Activated CD8-positive, alpha-beta T cell treated with anti-CD3 and anti-CD28 coated beads for 36 hours (primary cell): Measurements from ENCODE around the gene PLOD3. TPM values are rescaled to one million over a fixed set of nuclear protein-coding genes. Genes with fewer than 3 reads are reported as not detected.

Experiments used
- ATAC-seq: fragments of 200-7000 bp; cut with Tn5 transposase; one replicate; pipeline ENCODE4 v1.10.0; 2021; ENCODE audit warnings: mild to moderate bottlenecking, moderate library complexity
- CTCF ChIA-PET: fragments of 350-600 bp; sonication (Branson Sonifier 250); formaldehyde crosslinking; loops from one replicate; lab custom pipeline; 2021; ENCODE audit warnings: antibody characterized with exemption; lab: Charles Lee
- POLR2A ChIA-PET: fragments of 350-600 bp; sonication (Branson Sonifier 250); formaldehyde crosslinking; loops from one replicate; lab custom pipeline; 2021; ENCODE audit warnings: antibody characterized with exemption; lab: Charles Lee
- DNase-seq: peaks from one replicate; pipeline ENCODE4 v3.0.0-alpha.2; 2020
- H3K27ac Mint-ChIP-seq: one replicate; pipeline ENCODE4 v1.8.0; 2021; ENCODE audit warnings: mild to moderate bottlenecking, mixed read lengths
- H3K27me3 Mint-ChIP-seq: one replicate; pipeline ENCODE4 v1.8.0; 2021; ENCODE audit warnings: mixed read lengths
- H3K36me3 Mint-ChIP-seq: one replicate; pipeline ENCODE4 v1.8.0; 2021; ENCODE audit warnings: low read depth, mixed read lengths
- H3K4me1 Mint-ChIP-seq: one replicate; pipeline ENCODE4 v1.8.0; 2021; ENCODE audit warnings: low read depth, mixed read lengths
- H3K4me3 Mint-ChIP-seq: one replicate; pipeline ENCODE4 v1.8.0; 2021; ENCODE audit warnings: mild to moderate bottlenecking, moderate library complexity, mixed read lengths
- H3K9me3 Mint-ChIP-seq: one replicate; pipeline ENCODE4 v1.8.0; 2021; ENCODE audit warnings: mixed read lengths
- CTCF ChIP-seq: fragments of 200-600 bp; IDR thresholded peaks from one replicate; pipeline ENCODE4 v1.8.0; 2022; ENCODE audit warnings: antibody characterized with exemption, mild to moderate bottlenecking
- intact Hi-C: fragments of 100-400 bp; cut with micrococcal nuclease; formaldehyde crosslinking; loops from one replicate; pipeline ENCODE4 v1.10.0; 2022
- total RNA-seq, 2 experiments: library from RNA; stranded (reverse); gene quantifications; one replicate each; pipeline ENCODE4 v1.2.3, GENCODE V29; 2021

PLOD3 gene
- total RNA-seq, 2 experiments from 2014 or later, result 20.4 to 24.4 TPM

DNA sequence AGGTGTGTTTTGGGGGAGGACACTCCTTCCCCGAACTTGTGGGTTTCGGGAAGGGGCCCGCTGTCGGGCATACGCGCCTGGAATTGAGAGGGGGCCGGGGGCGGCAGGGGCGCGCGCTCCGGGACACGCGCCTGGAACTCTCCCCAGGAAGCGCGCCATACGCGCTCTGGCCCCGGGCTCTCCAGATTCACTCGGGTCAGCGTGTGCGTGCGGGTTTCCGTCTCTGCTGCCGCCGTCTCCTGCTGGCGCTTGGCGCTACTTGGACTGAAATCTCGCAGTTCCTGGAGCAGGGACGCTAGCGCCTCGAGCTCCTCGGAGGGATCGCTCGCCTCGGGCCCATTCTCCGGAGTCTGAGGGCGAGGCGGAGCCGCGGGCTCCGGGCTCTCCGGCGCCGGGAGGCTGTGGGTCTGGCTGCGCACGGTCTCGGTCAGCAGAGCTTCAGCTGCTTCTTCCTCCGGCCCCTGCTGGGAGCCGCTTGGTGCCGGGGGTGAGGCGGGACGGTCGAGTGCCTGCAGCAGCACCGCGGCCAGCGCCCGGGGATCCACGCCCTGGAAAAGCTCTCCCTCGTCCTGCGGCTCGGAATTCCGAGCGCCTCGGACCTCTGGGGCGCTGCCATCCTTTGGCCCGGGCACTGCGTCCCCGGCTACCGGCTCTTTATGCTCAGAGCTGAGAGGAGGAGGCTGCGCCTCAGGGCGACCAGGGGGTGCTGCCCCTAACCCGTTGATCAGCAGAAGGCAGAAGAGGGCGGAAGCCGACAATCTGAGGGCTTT, 53.1 kb downstream of the PLOD3 start:
- ChIA-PET CTCF (interaction anchor here (0.9 to 2.7 kb wide), 3 partner anchors 20 to 61 kb away, joined by 3 to 27 read pairs (median 7); no protein-coding TSS in a partner anchor), POLR2A (interaction anchor here (0.9 kb wide), 1 partner anchor 9 kb away, joined by 3 read pairs; no protein-coding TSS in a partner anchor)
- no peak for ATAC-seq
- H3K9me3 Mint-ChIP-seq, result no peaks in the 10 kb centered on the region
- peaks cover 44% of the 10 kb centered on the region for H3K4me1 Mint-ChIP-seq
- no peak overlapping the region for H3K27ac Mint-ChIP-seq
- peak overlapping the region; percentile 15 for H3K4me3 Mint-ChIP-seq
- DNase-seq, result no peak
- peaks cover 44% of the 10 kb centered on the region for H3K27me3 Mint-ChIP-seq
- TF ChIP-seq CTCF, result no peak
- H3K36me3 Mint-ChIP-seq, result peaks cover 12% of the 10 kb centered on the region
- intact Hi-C loops, result no loop called here

- ChIA-PET POLR2A (interaction anchor here (0.9 to 1.5 kb wide), 3 partner anchors 9 to 29 kb away, joined by 3 to 5 read pairs (median 3); no protein-coding TSS in a partner anchor), CTCF (interaction anchor here (0.8 to 2.7 kb wide), 3 partner anchors 8 to 20 kb away, joined by 3 to 27 read pairs (median 3); no protein-coding TSS in a partner anchor)
- H3K27me3 Mint-ChIP-seq, result peaks cover 39% of the 10 kb centered on the region
- peak overlapping the region; percentile 55 for H3K4me3 Mint-ChIP-seq
- H3K27ac Mint-ChIP-seq, result no peak overlapping the region
- peaks cover 36% of the 10 kb centered on the region for H3K4me1 Mint-ChIP-seq
- H3K36me3 Mint-ChIP-seq, result peaks cover 16% of the 10 kb centered on the region
- DNase-seq, result no peak
- ATAC-seq, result peak; percentile 3
- intact Hi-C loops, result no loop called here
- no peak for TF ChIP-seq CTCF
- no peaks in the 10 kb centered on the region for H3K9me3 Mint-ChIP-seq
Observed at GRCh38 chr7:101163279-101164070, 53.9 kb downstream of the PLOD3 start.

GRCh38 chr7:101162551-101163278, 54.7 kb downstream of the PLOD3 start:
- DNase-seq (no peak), ATAC-seq (no peak)
- CTCF ChIA-PET, result interaction anchor here (0.8 to 1.0 kb wide), 2 partner anchors 9 to 18 kb away, joined by 3 read pairs; no protein-coding TSS in a partner anchor
- POLR2A ChIA-PET, result interaction anchor here (1.0 to 1.5 kb wide), 2 partner anchors 11 to 30 kb away, joined by 3 to 5 read pairs; no protein-coding TSS in a partner anchor
- peaks cover 20% of the 10 kb centered on the region for H3K36me3 Mint-ChIP-seq
- peak overlapping the region; percentile 20 for H3K4me3 Mint-ChIP-seq
- no peak overlapping the region for H3K27ac Mint-ChIP-seq
- H3K4me1 Mint-ChIP-seq, result peaks cover 33% of the 10 kb centered on the region
- TF ChIP-seq CTCF, result no peak
- intact Hi-C loops, result no loop called here
- peaks cover 31% of the 10 kb centered on the region for H3K27me3 Mint-ChIP-seq
- no peaks in the 10 kb centered on the region for H3K9me3 Mint-ChIP-seq

- POLR2A ChIA-PET, result interaction anchor here (1.5 kb wide), 1 partner anchor 12 kb away, joined by 5 read pairs; no protein-coding TSS in a partner anchor
Observed at GRCh38 chr7:101161692-101162471, 55.5 kb downstream of the PLOD3 start.

More at GRCh38 chr7:101161692-101162471, 55.5 kb downstream of the PLOD3 start:
- Mint-ChIP-seq H3K27me3 (peaks cover 23% of the 10 kb centered on the region), H3K4me3 (peak overlapping the region; percentile 20), H3K9me3 (no peaks in the 10 kb centered on the region), H3K4me1 (peaks cover 25% of the 10 kb centered on the region), H3K36me3 (peaks cover 21% of the 10 kb centered on the region), H3K27ac (no peak overlapping the region)
- intact Hi-C loops, result no loop called here
- CTCF ChIA-PET, result interaction anchor here (0.8 to 1.7 kb wide), 3 partner anchors 10 to 31 kb away, joined by 3 to 5 read pairs (median 3); no protein-coding TSS in a partner anchor
- no peak for TF ChIP-seq CTCF
- ATAC-seq (no peak), DNase-seq (no peak)
